ENCODE data around the gene RBM17. TPM values are rescaled to one million over a fixed set of nuclear protein-coding genes. Genes with fewer than 3 reads are reported as not detected.

Gene RBM17
- total RNA-seq, 1 donor from 2014 or later = 33.2 TPM

DNA sequence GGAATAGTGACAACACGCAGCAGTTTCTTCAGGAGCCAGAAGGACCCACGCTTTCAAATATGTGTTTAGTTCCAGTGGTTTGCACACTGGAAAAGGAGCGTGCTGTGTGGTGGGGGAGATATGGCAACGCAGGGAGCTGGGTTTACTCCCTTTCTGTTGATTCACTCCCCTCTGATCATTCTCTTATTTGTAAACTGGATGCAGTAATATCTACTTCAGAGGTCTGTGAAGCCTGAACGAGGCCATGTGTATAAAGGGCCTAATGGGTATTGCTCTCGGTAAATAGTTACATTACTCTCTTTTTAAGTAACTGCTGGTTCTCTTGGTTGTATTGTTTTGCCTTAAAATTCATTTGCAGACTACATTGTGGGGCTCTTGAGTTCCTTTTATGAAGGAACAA lies 19.2 kb downstream of the RBM17 start:
- FAIRE-seq (no peak), DNase-seq (ENCODE audit: low read depth) (no peak)
- H3K4me3 ChIP-seq (ENCODE audit: low read depth, low read length) = no peak overlapping the region
- peaks cover 23% of the 10 kb centered on the region for H3K36me3 ChIP-seq (ENCODE audit: control insufficient read depth, insufficient read depth, low read length)
- no peaks in the 10 kb centered on the region for H3K27me3 ChIP-seq (ENCODE audit: control insufficient read depth, insufficient read depth, low read length)
- TF ChIP-seq, protein P1, sequence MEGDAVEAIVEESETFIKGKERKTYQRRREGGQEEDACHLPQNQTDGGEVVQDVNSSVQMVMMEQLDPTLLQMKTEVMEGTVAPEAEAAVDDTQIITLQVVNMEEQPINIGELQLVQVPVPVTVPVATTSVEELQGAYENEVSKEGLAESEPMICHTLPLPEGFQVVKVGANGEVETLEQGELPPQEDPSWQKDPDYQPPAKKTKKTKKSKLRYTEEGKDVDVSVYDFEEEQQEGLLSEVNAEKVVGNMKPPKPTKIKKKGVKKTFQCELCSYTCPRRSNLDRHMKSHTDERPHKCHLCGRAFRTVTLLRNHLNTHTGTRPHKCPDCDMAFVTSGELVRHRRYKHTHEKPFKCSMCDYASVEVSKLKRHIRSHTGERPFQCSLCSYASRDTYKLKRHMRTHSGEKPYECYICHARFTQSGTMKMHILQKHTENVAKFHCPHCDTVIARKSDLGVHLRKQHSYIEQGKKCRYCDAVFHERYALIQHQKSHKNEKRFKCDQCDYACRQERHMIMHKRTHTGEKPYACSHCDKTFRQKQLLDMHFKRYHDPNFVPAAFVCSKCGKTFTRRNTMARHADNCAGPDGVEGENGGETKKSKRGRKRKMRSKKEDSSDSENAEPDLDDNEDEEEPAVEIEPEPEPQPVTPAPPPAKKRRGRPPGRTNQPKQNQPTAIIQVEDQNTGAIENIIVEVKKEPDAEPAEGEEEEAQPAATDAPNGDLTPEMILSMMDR (IDR thresholded peaks at IDR 0.05; ENCODE audit: insufficient read depth, low read length, severe bottlenecking) = no peak

DNA sequence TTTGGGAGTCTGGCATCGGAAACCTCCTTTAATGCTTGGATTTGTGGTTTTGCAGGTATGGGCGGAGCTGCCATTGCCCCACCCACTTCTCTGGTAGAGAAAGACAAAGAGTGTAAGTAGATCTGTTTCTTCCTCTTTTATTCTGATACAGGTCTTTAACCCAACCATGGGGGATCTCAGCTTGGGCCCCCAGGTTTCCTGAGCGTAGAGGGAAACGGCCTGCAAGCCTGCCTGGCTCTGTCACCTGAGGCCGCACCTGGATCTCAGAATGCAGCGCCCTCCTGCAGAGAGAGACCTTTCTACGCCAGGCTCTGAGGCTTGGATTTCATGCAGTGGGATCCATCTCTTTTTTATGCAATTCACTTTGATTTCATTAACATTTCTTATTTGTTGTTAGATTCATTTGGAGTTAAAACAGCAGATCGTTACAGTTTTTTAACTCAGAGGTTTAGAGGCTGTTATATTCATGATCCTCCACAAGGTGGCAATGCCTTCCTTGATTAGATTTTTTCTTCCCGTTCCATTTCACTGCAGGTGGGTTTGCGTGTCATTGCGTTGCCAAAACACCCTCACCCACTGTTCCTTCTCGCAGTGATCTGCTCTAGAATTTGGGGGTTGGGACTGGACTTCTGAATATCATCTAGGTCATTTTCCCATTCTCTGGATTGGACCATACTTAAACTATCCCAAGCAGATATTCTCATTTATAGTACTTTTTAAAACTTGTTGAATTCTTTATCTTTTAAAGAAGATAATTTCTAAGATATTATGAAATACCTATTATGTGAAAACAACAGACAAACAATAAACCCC lies 20.0 kb downstream of the RBM17 start:
- no peak for FAIRE-seq
- DNase-seq (ENCODE audit: low read depth) = peak; percentile 39

DNA sequence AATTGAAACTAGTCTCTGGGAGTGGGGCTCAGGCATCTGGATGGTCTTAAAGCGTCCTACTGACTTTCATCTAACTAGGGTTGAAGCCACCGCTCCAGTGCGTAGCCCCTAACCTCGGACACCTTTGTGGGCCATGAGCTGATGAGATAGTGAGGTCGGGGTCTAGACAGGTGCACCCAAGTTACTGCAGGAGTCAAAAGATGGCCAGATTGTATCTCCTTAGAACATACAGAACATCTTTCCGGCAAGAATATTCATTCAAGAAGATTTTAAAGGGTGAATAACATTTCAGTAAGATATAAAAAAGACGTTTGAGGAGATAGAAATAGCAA lies 20.6 kb downstream of the RBM17 start:
- peaks cover 25% of the 10 kb centered on the region for H3K36me3 ChIP-seq (ENCODE audit: control insufficient read depth, insufficient read depth, low read length)
- no peak for DNase-seq (ENCODE audit: low read depth)
- TF ChIP-seq, protein P1 (IDR thresholded peaks at IDR 0.05; ENCODE audit: insufficient read depth, low read length, severe bottlenecking) = no peak
- no peak overlapping the region for H3K4me3 ChIP-seq (ENCODE audit: low read depth, low read length)
- H3K27me3 ChIP-seq (ENCODE audit: control insufficient read depth, insufficient read depth, low read length) = no peaks in the 10 kb centered on the region
- no peak for FAIRE-seq

More for the DNA sequence above, 20.0 kb downstream of the RBM17 start:
- TF ChIP-seq, protein P1 (IDR thresholded peaks at IDR 0.05; ENCODE audit: insufficient read depth, low read length, severe bottlenecking) = peak; percentile 56
- Histone ChIP-seq H3K4me3 (ENCODE audit: low read depth, low read length) (no peak overlapping the region), H3K27me3 (ENCODE audit: control insufficient read depth, insufficient read depth, low read length) (no peaks in the 10 kb centered on the region), H3K36me3 (ENCODE audit: control insufficient read depth, insufficient read depth, low read length) (peaks cover 22% of the 10 kb centered on the region)

DNA sequence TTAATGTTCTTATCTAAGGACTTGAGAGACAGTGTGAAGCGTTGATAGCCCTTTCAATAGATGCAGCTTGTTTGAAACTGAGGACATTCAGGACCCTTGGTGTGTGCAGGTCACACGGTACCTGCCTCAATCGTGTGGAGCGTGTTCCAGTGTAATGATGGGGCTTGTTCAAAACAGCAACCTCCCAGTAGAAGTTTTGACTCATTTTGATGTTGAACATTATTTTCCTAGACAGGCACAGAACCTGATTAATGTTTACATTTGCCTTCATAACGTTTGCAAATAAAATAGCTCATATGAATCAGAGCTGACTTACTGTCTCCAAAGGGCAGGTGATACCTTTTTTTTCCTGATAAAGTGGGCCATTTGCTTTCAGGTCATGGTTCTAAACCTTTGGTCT lies 21.3 kb downstream of the RBM17 start:
- no peak for FAIRE-seq
- no peak overlapping the region for H3K4me3 ChIP-seq (ENCODE audit: low read depth, low read length)
- TF ChIP-seq, protein P1 (IDR thresholded peaks at IDR 0.05; ENCODE audit: insufficient read depth, low read length, severe bottlenecking) = no peak
- no peak for DNase-seq (ENCODE audit: low read depth)
- no peaks in the 10 kb centered on the region for H3K27me3 ChIP-seq (ENCODE audit: control insufficient read depth, insufficient read depth, low read length)
- peaks cover 27% of the 10 kb centered on the region for H3K36me3 ChIP-seq (ENCODE audit: control insufficient read depth, insufficient read depth, low read length)

DNA sequence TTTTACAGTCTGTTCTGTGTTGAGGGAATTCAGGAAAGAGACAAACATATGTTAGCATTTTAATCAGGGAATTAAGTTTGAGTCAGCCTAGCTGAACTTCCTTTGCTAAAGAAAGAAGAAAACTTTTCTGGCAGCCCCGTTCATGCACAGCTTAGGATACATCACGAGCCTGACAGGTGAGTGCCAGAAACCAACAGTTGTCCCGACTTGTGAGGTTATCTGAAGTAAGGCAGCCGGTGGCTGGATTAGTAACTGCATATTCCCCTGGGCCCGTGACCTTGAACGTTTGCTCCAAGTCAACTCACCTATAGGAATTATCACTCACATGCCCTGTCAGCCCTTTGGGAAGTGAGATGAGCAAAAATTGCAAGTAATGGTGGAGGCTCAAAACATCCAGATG lies 24.1 kb downstream of the RBM17 start:
- Histone ChIP-seq H3K36me3 (ENCODE audit: control insufficient read depth, insufficient read depth, low read length) (peaks cover 29% of the 10 kb centered on the region), H3K4me3 (ENCODE audit: low read depth, low read length) (no peak overlapping the region)
- FAIRE-seq = no peak

More for the DNA sequence above, 24.1 kb downstream of the RBM17 start:
- no peaks in the 10 kb centered on the region for H3K27me3 ChIP-seq (ENCODE audit: control insufficient read depth, insufficient read depth, low read length)
- TF ChIP-seq, protein P1 (IDR thresholded peaks at IDR 0.05; ENCODE audit: insufficient read depth, low read length, severe bottlenecking) = no peak
- DNase-seq (ENCODE audit: low read depth) = no peak

Data from bronchial epithelial cell (primary cell).